Measurements from ENCODE around the gene SENP1. TPM values are rescaled to one million over a fixed set of nuclear protein-coding genes. Genes with fewer than 3 reads are reported as not detected.

The SENP1 gene
- 10 to 100 TPM; 20.0 to 30.8 TPM for total RNA-seq
- polyA plus RNA-seq: 1 to 10 TPM; 3.5 to 5.9 TPM
- long read RNA-seq, donor 1, partial matches to known transcripts: 27 of 27 reads
- long read RNA-seq, donor 1, other reads (novel, unspliced or antisense): 0 of 27 reads
- long read RNA-seq, donor 2, partial matches to known transcripts: 42 of 42 reads
- long read RNA-seq, donor 2, other reads (novel, unspliced or antisense): 0 of 42 reads
- long read RNA-seq, donor 3: 0 reads
- long read RNA-seq, donor 4: 0 reads
- long read RNA-seq, donor 5, full-length matches to known transcripts: 1 of 94 reads
- long read RNA-seq, donor 5, partial matches to known transcripts: 85 of 94 reads
- long read RNA-seq, donor 5, other reads (novel, unspliced or antisense): 8 of 94 reads

DNA sequence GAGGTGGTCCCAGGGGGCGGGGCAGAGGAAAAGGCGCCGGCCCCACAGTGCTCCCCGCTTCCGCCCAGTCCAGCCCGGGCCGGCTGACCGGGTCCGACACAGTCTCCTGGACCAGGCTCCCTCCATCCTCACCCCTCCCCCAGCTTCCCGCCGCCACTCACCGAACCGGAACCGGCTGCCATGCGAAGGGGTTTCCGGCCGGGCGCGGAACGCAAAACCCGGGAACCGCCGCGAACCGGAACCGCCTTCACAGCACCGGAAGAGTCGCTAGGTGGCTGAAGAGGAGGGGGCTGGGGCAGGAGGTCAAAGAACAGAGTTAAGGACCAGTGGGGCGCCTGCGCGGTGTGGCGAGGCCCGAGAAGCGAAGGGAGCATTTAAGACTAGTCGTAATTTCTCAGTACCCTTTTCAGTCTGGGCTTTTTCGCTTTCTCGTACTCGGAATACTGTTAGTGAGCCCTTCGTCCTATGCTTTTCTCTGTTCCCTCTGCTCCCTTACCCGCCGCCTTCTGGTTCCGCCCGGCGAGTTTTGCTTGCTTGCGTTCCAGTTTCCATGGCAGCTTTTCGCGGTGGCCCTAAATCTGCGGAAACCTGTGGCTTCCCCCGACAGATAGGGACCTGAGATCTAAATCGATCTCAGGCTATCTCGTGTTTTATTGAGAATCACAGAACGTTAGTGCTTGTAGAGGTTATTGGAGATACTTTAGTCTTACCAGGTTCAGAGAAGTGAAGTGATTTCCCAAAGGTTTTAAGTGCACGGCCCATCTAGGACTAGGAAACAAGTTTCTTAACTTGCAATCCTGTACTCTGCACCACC is at the start of gene SENP1:
Gene SENP1 (minus strand): TSS at position 213 of the 814 bp plus-strand sequence. CDS start 4,607 bp downstream, outside the sequence.
- TF ChIP-seq, protein P1, sequence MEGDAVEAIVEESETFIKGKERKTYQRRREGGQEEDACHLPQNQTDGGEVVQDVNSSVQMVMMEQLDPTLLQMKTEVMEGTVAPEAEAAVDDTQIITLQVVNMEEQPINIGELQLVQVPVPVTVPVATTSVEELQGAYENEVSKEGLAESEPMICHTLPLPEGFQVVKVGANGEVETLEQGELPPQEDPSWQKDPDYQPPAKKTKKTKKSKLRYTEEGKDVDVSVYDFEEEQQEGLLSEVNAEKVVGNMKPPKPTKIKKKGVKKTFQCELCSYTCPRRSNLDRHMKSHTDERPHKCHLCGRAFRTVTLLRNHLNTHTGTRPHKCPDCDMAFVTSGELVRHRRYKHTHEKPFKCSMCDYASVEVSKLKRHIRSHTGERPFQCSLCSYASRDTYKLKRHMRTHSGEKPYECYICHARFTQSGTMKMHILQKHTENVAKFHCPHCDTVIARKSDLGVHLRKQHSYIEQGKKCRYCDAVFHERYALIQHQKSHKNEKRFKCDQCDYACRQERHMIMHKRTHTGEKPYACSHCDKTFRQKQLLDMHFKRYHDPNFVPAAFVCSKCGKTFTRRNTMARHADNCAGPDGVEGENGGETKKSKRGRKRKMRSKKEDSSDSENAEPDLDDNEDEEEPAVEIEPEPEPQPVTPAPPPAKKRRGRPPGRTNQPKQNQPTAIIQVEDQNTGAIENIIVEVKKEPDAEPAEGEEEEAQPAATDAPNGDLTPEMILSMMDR (IDR thresholded peaks at IDR 0.05; ENCODE audit: control extremely low read depth, extremely low read depth): no peak
- peaks cover 2 to 17% (median 7%) of the 10 kb centered on the region in 5 donors for H3K4me1 ChIP-seq (ENCODE audit: control insufficient read depth in 5 of 5, insufficient read depth in 5 of 5, low read length in 5 of 5)
- no peaks in the 10 kb centered on the region for H3K36me3 ChIP-seq (ENCODE audit: control insufficient read depth in 4 of 4, insufficient read depth in 4 of 4, low read length in 4 of 4)
- DNase-seq (peak; percentile 91 to 92 (median 91)), ATAC-seq (ENCODE audit: insufficient read depth, low FRiP score) (peak; percentile 87)
- H3K4me3 ChIP-seq: peak within 1 kb of the TSS; percentile 95
- WGBS, 2 donors: 0 to 1% methylated on average over 53 of the region's 53 CpGs
- peak within 1 kb of the TSS; percentile 78 to 98 for H3K27ac ChIP-seq (ENCODE audit: low read depth in 1 of 2, low read length in 1 of 2)
- peak within 1 kb of the TSS; percentile 84 to 95 for H3K9ac ChIP-seq (ENCODE audit: insufficient read depth in 1 of 2, low read length in 2 of 2)
- no peaks in the 10 kb centered on the region for H3K9me3 ChIP-seq (ENCODE audit: control insufficient read depth in 4 of 4, insufficient read depth in 3 of 4, low read length in 3 of 4)
- H3K27me3 ChIP-seq (ENCODE audit: control insufficient read depth in 3 of 3, insufficient read depth in 3 of 3, low read length in 2 of 3): no peaks in the 10 kb centered on the region

DNA sequence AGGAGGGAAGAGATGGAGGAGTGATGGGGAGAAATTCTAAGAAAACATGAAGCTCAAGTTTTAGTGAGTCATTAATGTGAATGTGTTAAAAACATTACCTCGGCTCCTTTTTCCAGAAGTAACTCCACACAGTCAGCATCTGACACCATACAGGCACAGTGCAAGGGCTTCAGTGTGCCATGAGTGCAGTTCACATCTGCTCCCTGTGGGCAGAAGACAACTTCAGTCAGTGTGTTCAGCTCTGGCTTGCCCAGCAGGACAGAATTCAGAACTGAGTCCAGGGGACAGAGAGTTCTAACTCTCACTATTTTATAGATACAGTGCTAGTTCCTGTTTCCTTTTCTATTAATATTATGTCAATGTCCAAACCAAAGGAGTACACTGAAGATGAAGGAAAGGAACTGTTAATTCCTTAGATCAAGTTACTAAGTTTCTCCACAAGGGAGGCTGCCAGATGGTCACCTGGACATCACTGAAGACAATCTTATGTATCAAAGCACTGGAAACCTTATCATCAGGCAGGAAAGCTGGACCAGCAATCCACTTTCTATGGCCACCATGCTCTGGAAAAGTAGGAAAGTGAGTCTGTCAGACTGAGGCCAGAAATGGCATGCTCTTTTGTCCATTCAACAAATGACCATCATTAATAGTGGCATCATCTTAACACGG is 45.4 kb upstream of the SENP1 start:
- WGBS, 2 donors: 75 to 78% methylated on average over 2 of the region's 2 CpGs
- Histone ChIP-seq H3K9me3 (ENCODE audit: control insufficient read depth in 4 of 4, insufficient read depth in 3 of 4, low read length in 3 of 4) (no peaks in the 10 kb centered on the region), H3K36me3 (ENCODE audit: control insufficient read depth in 4 of 4, insufficient read depth in 4 of 4, low read length in 4 of 4) (peaks cover 25 to 42% (median 34%) of the 10 kb centered on the region in 4 donors), H3K4me1 (ENCODE audit: control insufficient read depth in 5 of 5, insufficient read depth in 5 of 5, low read length in 5 of 5) (peaks cover 0 to 7% (median under 1%) of the 10 kb centered on the region in 5 donors), H3K9ac (ENCODE audit: insufficient read depth in 1 of 2, low read length in 2 of 2) (no peak overlapping the region), H3K27ac (ENCODE audit: low read depth in 1 of 2, low read length in 1 of 2) (peak overlapping the region in 1 of 2 donors; percentile 29), H3K4me3 (no peak overlapping the region), H3K27me3 (ENCODE audit: control insufficient read depth in 3 of 3, insufficient read depth in 3 of 3, low read length in 2 of 3) (no peaks in the 10 kb centered on the region)
- DNase-seq: no peak
- no peak for ATAC-seq (ENCODE audit: insufficient read depth, low FRiP score)
- TF ChIP-seq, protein P1 (IDR thresholded peaks at IDR 0.05; ENCODE audit: control extremely low read depth, extremely low read depth): no peak

DNA sequence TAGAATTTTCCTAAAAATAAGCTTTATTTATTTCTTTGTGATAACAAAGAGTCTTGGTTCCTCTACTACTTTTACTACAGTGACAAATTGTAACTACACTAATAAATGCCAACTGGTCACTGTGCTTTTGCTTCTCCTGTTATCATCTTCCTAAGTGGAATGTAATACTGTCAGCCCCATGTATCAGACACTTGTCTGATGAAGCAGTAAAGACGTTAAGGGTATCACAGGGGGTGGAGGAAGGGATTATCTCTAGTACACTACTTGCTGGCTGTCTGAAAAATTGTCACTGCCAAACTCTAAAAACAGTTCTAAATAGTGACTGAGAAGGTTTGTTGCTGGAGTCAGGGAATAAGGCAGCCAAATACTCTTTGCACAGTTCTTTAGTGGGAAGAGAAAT is 40.1 kb upstream of the SENP1 start:
- H3K27ac ChIP-seq (ENCODE audit: low read depth in 1 of 2, low read length in 1 of 2): peak overlapping the region in 1 of 2 donors; percentile 36
- ATAC-seq (ENCODE audit: insufficient read depth, low FRiP score): no peak
- 62 to 79% methylated on average over 1 of the region's 1 CpG for WGBS, 2 donors
- TF ChIP-seq, protein P1 (IDR thresholded peaks at IDR 0.05; ENCODE audit: control extremely low read depth, extremely low read depth): no peak
- no peaks in the 10 kb centered on the region for H3K27me3 ChIP-seq (ENCODE audit: control insufficient read depth in 3 of 3, insufficient read depth in 3 of 3, low read length in 2 of 3)
- no peak overlapping the region for H3K4me3 ChIP-seq
- H3K9ac ChIP-seq (ENCODE audit: insufficient read depth in 1 of 2, low read length in 2 of 2): no peak overlapping the region
- H3K4me1 ChIP-seq (ENCODE audit: control insufficient read depth in 5 of 5, insufficient read depth in 5 of 5, low read length in 5 of 5): peaks cover 0 to 6% (median 0%) of the 10 kb centered on the region in 5 donors
- H3K9me3 ChIP-seq (ENCODE audit: control insufficient read depth in 4 of 4, insufficient read depth in 3 of 4, low read length in 3 of 4): no peaks in the 10 kb centered on the region
- no peak for DNase-seq
- H3K36me3 ChIP-seq (ENCODE audit: control insufficient read depth in 4 of 4, insufficient read depth in 4 of 4, low read length in 4 of 4): peaks cover 38 to 55% (median 52%) of the 10 kb centered on the region in 4 donors
